ENCODE results near the gene MARCHF11.

The MARCHF11 gene

DNA sequence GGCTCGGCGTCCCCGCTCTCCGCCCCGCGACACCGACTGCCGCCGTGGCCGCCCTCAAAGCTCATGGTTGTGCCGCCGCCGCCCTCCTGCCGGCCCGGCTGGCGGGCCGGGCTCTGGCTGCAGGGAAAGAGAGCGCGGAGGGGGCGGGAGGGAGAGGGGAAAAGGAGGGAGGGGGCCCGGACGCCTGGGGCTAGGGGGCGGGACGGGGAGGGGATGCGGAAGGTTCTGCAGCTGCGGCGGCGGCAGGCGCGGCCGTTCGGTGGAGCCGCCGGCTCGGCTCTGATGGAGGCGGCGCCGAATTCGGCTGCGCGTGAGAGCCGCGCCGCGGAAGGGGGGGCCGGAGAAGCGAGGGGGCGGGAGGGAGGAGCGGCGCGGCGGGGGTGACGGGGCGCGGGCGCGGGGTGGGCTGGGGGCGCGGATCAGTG is at the start of gene MARCHF11:
MARCHF11 (minus strand) TSS at position 281 of the 425 bp plus-strand sequence; CDS start at position 65, 216 bp downstream.
- DNase-seq (ENCODE audit: low read depth, low spot score): no peak

DNA sequence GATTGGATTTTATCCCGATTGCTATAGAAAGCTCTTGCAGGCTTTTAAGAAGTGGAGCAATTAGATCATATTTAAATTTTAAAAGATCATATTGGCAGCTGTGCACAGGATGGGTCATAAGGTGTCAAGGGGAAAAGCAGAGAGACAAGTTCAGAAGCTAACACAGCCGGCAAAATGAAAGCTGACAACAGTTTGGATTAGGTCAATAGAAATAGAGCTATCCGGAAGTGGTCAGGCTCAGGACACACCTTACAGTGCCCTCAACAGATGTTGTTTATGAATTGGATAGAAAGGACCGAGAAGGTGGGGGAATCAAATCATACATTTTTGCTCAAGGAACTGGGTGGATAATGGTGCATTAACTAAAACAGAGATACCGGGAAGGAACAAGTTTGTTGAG is 46.3 kb upstream of the MARCHF11 start:
- DNase-seq (ENCODE audit: low read depth, low spot score): no peak

DNA sequence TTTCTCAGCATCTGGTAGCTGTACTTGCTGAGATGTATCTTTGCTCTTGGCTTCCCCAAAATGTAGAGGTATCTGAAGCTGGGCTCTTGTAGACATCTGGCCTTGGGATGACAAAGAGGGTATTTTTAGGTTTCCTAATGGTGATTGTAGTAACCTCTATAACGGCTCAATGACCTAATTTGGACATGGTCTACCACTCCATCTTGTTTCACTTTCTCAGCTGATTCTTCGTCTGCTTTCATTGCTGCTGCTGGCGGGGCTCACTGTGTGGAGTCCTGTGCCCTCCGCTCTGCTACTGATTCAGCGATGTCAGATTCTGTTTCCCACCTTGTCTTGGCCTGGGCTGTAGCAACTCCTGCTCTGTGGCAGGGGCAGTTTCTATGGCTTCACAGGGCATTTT is 12.7 kb upstream of the MARCHF11 start:
- no peak for DNase-seq (ENCODE audit: low read depth, low spot score)

DNA sequence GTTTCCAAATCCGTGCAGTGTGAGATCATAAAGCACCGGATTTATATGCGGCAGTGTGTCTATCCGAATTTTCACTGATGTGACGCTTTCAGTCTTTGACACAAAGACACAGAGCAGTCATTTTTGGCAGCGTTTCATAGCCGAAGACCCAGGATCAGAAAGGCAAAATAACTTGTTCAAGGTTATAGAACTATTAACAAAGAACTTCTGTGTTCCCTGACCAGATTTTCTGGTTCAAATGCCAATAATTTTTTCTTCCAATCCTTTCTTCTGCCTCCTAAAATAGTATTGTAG is 1.1 kb upstream of the MARCHF11 start:
- DNase-seq (ENCODE audit: low read depth, low spot score): no peak

GRCh38 chr5:16179936-16180788 is 571 bp upstream of the MARCHF11 start:
- DNase-seq (ENCODE audit: low read depth, low spot score): no peak

DNA sequence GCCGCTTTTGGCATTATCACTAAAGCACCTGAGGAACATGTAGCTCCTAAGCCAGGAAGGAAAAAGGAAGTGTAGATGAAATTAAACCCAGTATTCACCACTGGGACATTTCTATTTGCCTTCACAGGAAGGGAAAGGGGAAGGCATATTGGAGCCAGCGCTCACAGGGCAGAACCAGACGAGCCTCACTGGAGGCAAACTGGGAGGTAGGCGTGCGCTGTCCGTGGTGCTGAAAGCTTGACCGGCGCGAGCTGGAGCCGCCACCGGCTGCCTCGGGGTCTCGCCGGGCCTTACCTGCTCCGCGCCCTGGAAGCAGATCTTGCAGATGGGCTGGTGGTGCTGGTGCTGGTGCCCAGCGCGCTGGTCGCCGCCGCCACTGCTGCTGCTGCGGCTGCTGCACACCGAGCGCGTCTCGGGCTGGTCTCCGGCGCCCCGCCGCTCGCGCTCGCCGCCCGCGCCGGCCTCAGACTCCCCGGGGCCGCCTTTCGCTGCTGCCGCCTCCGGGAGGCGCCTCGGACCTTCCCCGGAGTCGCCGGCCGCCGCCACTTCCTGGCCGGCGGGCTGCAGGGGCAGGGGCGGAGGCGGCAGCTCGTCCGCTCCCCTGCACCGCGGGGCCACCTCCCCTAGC is 732 bp downstream of the MARCHF11 start:
- DNase-seq (ENCODE audit: low read depth, low spot score): no peak

- no peak for DNase-seq (ENCODE audit: low read depth, low spot score)
Measured at GRCh38 chr5:16169550-16169949, 10.0 kb downstream of the MARCHF11 start.

GRCh38 chr5:16160706-16161105 is 18.9 kb downstream of the MARCHF11 start:
- DNase-seq (ENCODE audit: low read depth, low spot score): no peak

DNA sequence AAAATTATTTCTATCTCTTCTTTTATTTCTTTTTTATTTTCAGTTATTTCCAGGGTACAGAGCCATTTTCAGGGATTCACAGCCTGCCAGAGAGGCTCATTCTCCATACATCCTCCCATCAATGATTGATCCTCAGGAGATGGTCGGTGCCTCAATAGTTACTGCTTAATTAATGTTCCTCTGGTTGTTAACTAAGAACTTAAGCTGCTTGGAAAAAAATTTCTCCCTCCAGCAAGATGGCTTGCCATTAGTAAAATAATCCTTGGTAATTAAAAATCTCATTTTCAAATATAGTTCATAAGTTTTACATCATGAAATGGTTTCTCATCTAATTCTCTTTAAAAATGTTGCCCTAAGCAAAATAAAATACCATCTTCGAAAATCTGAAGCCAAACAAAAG is 20.0 kb downstream of the MARCHF11 start:
- no peak for DNase-seq (ENCODE audit: low read depth, low spot score)

DNA sequence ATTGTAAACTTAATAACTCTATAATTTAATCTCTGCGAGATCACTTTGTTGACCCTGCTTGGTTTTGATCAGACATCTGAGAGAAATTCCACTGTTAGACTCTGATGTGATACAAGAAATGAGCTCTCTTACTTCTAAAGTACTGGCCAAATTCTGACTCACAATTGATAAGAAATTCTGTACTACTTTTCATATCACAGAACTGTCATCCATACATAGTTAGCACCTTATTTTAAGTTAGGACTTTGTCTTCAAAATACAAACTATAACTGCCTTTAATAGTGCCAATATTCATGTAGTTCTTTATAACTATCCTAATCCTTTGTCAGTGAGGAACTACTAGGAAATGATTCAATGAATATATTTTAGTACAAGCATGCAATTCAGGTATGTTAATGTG is 23.4 kb downstream of the MARCHF11 start:
- no peak for DNase-seq (ENCODE audit: low read depth, low spot score)

GRCh38 chr5:16152601-16153568 is 26.7 kb downstream of the MARCHF11 start:
- DNase-seq (ENCODE audit: low read depth, low spot score): no peak

DNA sequence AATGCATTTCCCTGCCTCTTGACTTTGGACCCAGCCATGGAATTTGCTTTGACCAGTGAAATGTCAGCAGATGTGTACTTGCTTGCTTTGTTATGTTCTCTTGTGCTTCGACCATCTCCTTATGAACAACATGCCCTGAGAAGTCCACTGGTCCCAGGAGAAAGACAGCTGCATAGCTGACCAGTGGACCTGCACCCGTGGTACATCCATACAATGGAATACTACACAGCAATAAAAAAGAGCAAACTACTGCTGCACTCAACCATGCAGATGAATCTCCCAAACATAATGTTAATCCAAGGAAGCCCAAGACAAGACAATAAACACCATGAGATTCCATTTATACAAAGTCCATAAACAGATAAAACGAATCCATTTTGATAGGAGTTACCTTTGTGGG is 30.0 kb downstream of the MARCHF11 start:
- no peak for DNase-seq (ENCODE audit: low read depth, low spot score)

GRCh38 chr5:16147179-16147900 is 32.3 kb downstream of the MARCHF11 start:
- no peak for DNase-seq (ENCODE audit: low read depth, low spot score)

DNA sequence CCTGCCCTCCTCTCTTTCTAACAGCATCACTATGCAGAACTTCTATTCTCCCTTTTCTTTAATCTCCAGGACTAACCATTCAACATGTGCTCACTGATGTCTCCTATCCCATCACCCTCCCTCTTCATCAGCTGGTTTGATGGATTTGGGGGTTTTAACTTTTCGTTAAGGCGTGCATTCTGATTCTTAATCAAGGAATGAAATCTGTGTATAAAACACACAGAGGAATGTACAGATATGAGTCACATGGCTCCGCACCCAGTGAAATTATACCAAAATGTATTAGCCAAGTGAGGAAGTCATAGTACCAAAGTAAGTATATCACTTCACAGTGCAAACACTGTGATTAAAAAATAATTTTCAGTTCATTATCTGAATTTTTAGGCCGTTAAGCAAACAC is 35.2 kb downstream of the MARCHF11 start:
- DNase-seq (ENCODE audit: low read depth, low spot score): no peak

DNA sequence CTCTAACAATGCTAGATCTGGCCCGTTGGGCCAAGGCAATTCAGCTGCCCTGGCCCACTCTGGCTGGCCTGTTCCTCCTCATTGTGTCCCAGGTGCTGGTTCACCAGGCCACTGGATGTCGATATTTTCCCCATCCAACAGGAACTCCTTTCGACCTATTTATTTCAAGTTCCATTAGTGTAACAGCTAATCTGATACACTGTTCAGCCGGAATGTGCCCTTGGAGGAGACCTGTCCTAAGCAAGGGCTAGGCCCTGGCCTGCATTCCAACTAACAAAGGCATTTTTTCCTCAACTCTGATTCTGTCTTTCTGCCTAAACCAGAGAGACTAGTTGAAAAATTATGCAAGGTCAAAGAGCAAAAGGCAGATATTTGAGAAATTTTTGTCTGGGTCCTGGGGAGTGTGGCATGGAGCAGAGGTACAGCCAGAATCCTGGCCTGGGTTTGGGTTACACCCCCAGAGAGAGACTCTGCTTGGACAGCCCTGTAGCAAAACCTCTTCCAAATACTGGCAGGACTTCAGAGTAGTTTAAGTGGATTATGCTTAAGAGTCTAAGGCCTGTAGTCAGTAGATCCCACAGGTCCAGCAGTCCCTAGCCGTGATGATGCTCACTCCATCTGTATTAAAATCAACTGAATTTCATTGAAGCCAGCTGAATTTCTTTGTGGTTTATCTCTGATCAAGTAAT is 36.1 kb downstream of the MARCHF11 start:
- DNase-seq (ENCODE audit: low read depth, low spot score): no peak

GRCh38 chr5:16140944-16141343 is 38.6 kb downstream of the MARCHF11 start:
- DNase-seq (ENCODE audit: low read depth, low spot score): no peak

GRCh38 chr5:16140417-16140816 is 39.2 kb downstream of the MARCHF11 start:
- DNase-seq (ENCODE audit: low read depth, low spot score): no peak

GRCh38 chr5:16137177-16137576 is 42.4 kb downstream of the MARCHF11 start:
- DNase-seq (ENCODE audit: low read depth, low spot score): no peak

GRCh38 chr5:16135506-16135905 is 44.1 kb downstream of the MARCHF11 start:
- no peak for DNase-seq (ENCODE audit: low read depth, low spot score)

DNA sequence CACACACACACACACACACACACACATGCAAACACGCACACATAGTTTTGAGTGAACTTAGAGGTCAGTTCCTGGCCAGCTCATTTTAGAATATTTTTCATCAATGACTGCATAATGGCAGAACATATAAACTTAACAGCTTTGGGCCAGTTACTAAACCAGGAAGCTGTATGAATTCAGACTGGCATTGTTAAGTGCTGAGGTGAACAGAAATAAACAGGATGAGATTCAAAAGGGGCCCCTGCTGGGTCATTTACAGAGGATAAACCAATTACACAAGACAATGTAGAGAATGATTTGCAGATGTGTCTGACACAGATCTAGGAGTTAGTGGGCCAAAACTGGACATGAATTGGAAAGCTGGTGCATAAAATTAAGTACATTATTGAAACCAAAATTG is 44.6 kb downstream of the MARCHF11 start:
- DNase-seq (ENCODE audit: low read depth, low spot score): no peak

GRCh38 chr5:16134204-16134603 is 45.4 kb downstream of the MARCHF11 start:
- no peak for DNase-seq (ENCODE audit: low read depth, low spot score)
